ENCODE results near the gene CLEC2L. TPM values are rescaled to one million over a fixed set of nuclear protein-coding genes. Genes with fewer than 3 reads are reported as not detected.

CLEC2L gene
- total and polyA plus RNA-seq, 2 of the 4 experiments (the other 2 are of a cell fraction): not detected

- no peak for ATAC-seq (ENCODE audit: low read depth)
- Histone ChIP-seq H3K18ac (ENCODE audit: low read depth, low read length) (no peak overlapping the region), H3K79me1 (ENCODE audit: low read depth in 1 of 2, low read length in 2 of 2) (no peaks in the 10 kb centered on the region), H3K4ac (ENCODE audit: low read depth, low read length) (no peak overlapping the region), H4K91ac (ENCODE audit: insufficient read depth, low read depth, low read length) (no peak overlapping the region), H3K4me1 (ENCODE audit: control insufficient read depth, insufficient read depth, low read length) (no peaks in the 10 kb centered on the region), H2BK120ac (ENCODE audit: low read depth, low read length) (no peak overlapping the region), H2AK5ac (ENCODE audit: low read depth, low read length) (no peak overlapping the region), H3K4me2 (ENCODE audit: low read depth, low read length) (no peak overlapping the region), H2BK15ac (ENCODE audit: low read depth, low read length) (no peak overlapping the region), H3K4me3 (ENCODE audit: insufficient read depth, low read depth, low read length) (no peak overlapping the region), H4K5ac (ENCODE audit: low read depth, low read length) (no peak overlapping the region), H3K27me3 (ENCODE audit: control insufficient read depth, insufficient read depth, low read length) (peaks cover 14% of the 10 kb centered on the region), H2AK9ac (replicated peaks; ENCODE audit: low read depth, low read length, poor library complexity) (no peak overlapping the region), H4K20me1 (ENCODE audit: insufficient read depth, low read length) (no peaks in the 10 kb centered on the region), H3K23ac (ENCODE audit: low read depth, low read length) (no peak overlapping the region), H2BK20ac (ENCODE audit: low read depth, low read length) (no peak overlapping the region), H3K56ac (ENCODE audit: extremely low read depth, insufficient read depth, low read length) (no peak overlapping the region), H3K36me3 (ENCODE audit: control insufficient read depth, insufficient read depth, low read length) (no peaks in the 10 kb centered on the region), H3K14ac (replicated peaks; ENCODE audit: low read depth, low read length) (no peak overlapping the region), H3K9me3 (ENCODE audit: control insufficient read depth, insufficient read depth, low read length) (no peaks in the 10 kb centered on the region), H4K8ac (ENCODE audit: low read depth in 2 of 2, low read length in 2 of 2) (no peak overlapping the region), H2AFZ (replicated peaks; ENCODE audit: low read length, poor library complexity) (no peak overlapping the region), H3K9me1 (ENCODE audit: insufficient read depth, low read length) (no peaks in the 10 kb centered on the region), H3K27ac (ENCODE audit: insufficient read depth, low read length) (no peak overlapping the region), H3K9ac (ENCODE audit: low read depth, low read length) (no peak overlapping the region), H2BK5ac (ENCODE audit: low read depth, low read length, poor library complexity, severe bottlenecking) (no peak overlapping the region)
- WGBS, 2 experiments (ENCODE audit: extremely low coverage in 2 of 2, insufficient read length in 1 of 2): 20% methylated on average over 1 of the region's 2 CpGs; no CpG with 5 or more reads in 1 of the 2 experiments
- ChIA-PET POLR2A (ENCODE audit: unreplicated experiment) (no interaction called here), CTCF (interaction anchor here (1.0 kb wide), 1 partner anchor 10 kb away, joined by 3 read pairs; no protein-coding TSS in a partner anchor)
- intact Hi-C loops (cut with micrococcal nuclease) (no loop called here), in situ Hi-C loops (cut with MboI; ENCODE audit: low sequenced_read_pairs) (no loop called here), dilution Hi-C loops (cut with HindIII; ENCODE audit: low sequenced_read_pairs, unreplicated experiment) (no loop called here)
- no peak for TF ChIP-seq RCOR1 (IDR thresholded peaks at IDR 0.05; ENCODE audit: insufficient replicate concordance, low read length)
- no peak for TF ChIP-seq SMC3 (IDR thresholded peaks at IDR 0.05; ENCODE audit: low read depth, low read length)
- TF ChIP-seq CEBPB (IDR thresholded peaks at IDR 0.05; ENCODE audit: low read depth, low read length): no peak
- BruUV-seq (replicated peaks): no TSS peak
- DNase-seq: no peak
Measured at GRCh38 chr7:139509535-139509934, 13.9 kb upstream of the CLEC2L start.

All from IMR-90 (cell line).